ENCODE measurements around the gene FHIT. TPM values are rescaled to one million over a fixed set of nuclear protein-coding genes. Genes with fewer than 3 reads are reported as not detected.

Gene FHIT
- total RNA-seq, 1 experiment from 2014 or later: 9.8 TPM

DNA sequence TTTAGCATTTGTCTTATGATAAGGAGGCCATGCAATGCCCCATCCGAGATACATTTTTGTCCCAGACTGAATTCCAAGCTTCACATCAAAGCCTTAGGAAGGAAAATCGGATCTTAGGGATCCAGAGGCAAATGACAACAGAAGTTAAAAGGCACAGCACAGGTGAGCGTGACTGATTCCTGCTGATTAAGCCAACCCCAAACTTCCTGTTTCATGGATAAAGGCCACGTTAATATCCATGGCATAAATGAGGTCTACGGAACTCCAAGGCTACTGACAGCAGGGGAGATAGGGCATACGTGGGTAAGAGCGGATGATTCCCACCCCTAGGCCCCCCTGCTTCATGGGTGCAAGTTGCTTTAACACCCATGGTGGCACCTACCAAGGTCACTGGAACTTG lies 471.6 kb downstream of the FHIT start:
- no peaks in the 10 kb centered on the region for H3K9me3 ChIP-seq (ENCODE audit: insufficient read depth, low read depth)
- no peaks in the 10 kb centered on the region for H4K20me1 ChIP-seq (ENCODE audit: insufficient read depth)
- H3K4me2 ChIP-seq: no peak overlapping the region
- no peaks in the 10 kb centered on the region for H3K27me3 ChIP-seq (ENCODE audit: insufficient read depth, low read depth)
- CTCF ChIA-PET: interaction anchor here (0.6 kb wide), 1 partner anchor 707 kb away, joined by 3 read pairs; no protein-coding TSS in a partner anchor
- H3K9me2 ChIP-seq (ENCODE audit: insufficient read depth): no peaks in the 10 kb centered on the region
- no peaks in the 10 kb centered on the region for H3K36me3 ChIP-seq (ENCODE audit: low read depth)
- BruUV-seq (replicated peaks): no TSS peak
- no peaks in the 10 kb centered on the region for H3K79me2 ChIP-seq (ENCODE audit: low read depth)
- no peak overlapping the region for H2AFZ ChIP-seq
- POLR2A ChIA-PET (ENCODE audit: unreplicated experiment): no interaction called here
- no peaks in the 10 kb centered on the region for H3K4me1 ChIP-seq (replicated peaks; ENCODE audit: insufficient read depth)
- TF ChIP-seq EZH2 (IDR thresholded peaks at IDR 0.05; ENCODE audit: low read depth) (no peak), CTCF (conservative IDR thresholded peaks at IDR 0.05) (no peak)
- intact Hi-C loops (cut with micrococcal nuclease; ENCODE audit: unreplicated experiment): no loop called here
- no peak overlapping the region for H3K4me3 ChIP-seq
- H3K27ac ChIP-seq: no peak overlapping the region
- no peaks in the 10 kb centered on the region for H3F3A ChIP-seq (ENCODE audit: insufficient read depth, low read depth)
- DNase-seq: no peak

GRCh38 chr3:60775985-60776384 lies 475.3 kb downstream of the FHIT start:
- POLR2A ChIA-PET (ENCODE audit: unreplicated experiment): no interaction called here
- intact Hi-C loops (cut with micrococcal nuclease; ENCODE audit: unreplicated experiment): no loop called here
- CTCF ChIA-PET: no interaction called here

DNA sequence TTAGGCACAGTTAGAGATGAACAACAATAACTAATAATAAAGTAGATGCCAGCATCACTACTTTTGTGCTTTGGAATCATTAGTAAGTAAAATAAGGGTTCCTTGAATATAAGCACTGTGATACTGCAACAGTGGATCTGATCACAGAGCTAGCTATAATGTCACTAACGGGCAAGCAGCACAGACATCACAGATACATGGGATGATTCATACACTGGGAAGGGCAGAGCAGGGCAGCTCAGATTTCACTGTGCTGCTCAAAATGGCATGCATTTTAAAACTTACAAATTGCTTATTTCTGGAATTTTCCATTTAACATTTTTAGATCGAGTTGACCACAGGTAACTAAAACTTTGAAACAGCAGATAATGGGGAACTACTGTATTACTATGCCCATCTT lies 476.6 kb downstream of the FHIT start:
- Histone ChIP-seq H3K9me2 (ENCODE audit: insufficient read depth) (no peaks in the 10 kb centered on the region), H3K4me1 (replicated peaks; ENCODE audit: insufficient read depth) (no peaks in the 10 kb centered on the region; the same call in 1 of the 2 replicates), H3K79me2 (ENCODE audit: low read depth) (no peaks in the 10 kb centered on the region), H3K4me3 (no peak overlapping the region), H3K27me3 (ENCODE audit: insufficient read depth, low read depth) (no peaks in the 10 kb centered on the region), H3F3A (ENCODE audit: insufficient read depth, low read depth) (no peaks in the 10 kb centered on the region), H3K27ac (no peak overlapping the region), H3K4me2 (no peak overlapping the region), H4K20me1 (ENCODE audit: insufficient read depth) (no peaks in the 10 kb centered on the region), H3K9me3 (ENCODE audit: insufficient read depth, low read depth) (no peaks in the 10 kb centered on the region), H2AFZ (no peak overlapping the region), H3K36me3 (ENCODE audit: low read depth) (no peaks in the 10 kb centered on the region)
- POLR2A ChIA-PET (ENCODE audit: unreplicated experiment): interaction anchor here (0.7 kb wide), 1 partner anchor 28 kb away, joined by 5 read pairs; no protein-coding TSS in a partner anchor
- DNase-seq: no peak
- BruUV-seq (replicated peaks): no TSS peak
- intact Hi-C loops (cut with micrococcal nuclease; ENCODE audit: unreplicated experiment): no loop called here
- CTCF ChIA-PET: no interaction called here
- TF ChIP-seq EZH2 (IDR thresholded peaks at IDR 0.05; ENCODE audit: low read depth) (no peak), CTCF (conservative IDR thresholded peaks at IDR 0.05) (no peak)

More at GRCh38 chr3:60775985-60776384, 475.3 kb downstream of the FHIT start:
- Histone ChIP-seq H3K79me2 (ENCODE audit: low read depth) (no peaks in the 10 kb centered on the region), H3K4me2 (no peak overlapping the region), H3K4me1 (replicated peaks; ENCODE audit: insufficient read depth) (no peaks in the 10 kb centered on the region; the same call in 1 of the 2 replicates), H3K27me3 (ENCODE audit: insufficient read depth, low read depth) (no peaks in the 10 kb centered on the region), H4K20me1 (ENCODE audit: insufficient read depth) (no peaks in the 10 kb centered on the region), H3K9me3 (ENCODE audit: insufficient read depth, low read depth) (no peaks in the 10 kb centered on the region), H3K36me3 (ENCODE audit: low read depth) (no peaks in the 10 kb centered on the region), H3K9me2 (ENCODE audit: insufficient read depth) (no peaks in the 10 kb centered on the region), H3K27ac (no peak overlapping the region), H2AFZ (no peak overlapping the region), H3K4me3 (no peak overlapping the region), H3F3A (ENCODE audit: insufficient read depth, low read depth) (no peaks in the 10 kb centered on the region)
- no peak for TF ChIP-seq EZH2 (IDR thresholded peaks at IDR 0.05; ENCODE audit: low read depth)
- no peak for TF ChIP-seq CTCF (conservative IDR thresholded peaks at IDR 0.05)
- BruUV-seq (replicated peaks): no TSS peak
- DNase-seq: no peak

All from PC-9 (cell line).